Testis (tissue), 5 donors: Measurements from ENCODE around the gene PKIG. TPM values are rescaled to one million over a fixed set of nuclear protein-coding genes. Genes with fewer than 3 reads are reported as not detected.

Experiments used
- DNase-seq: peaks from one replicate; pipeline ENCODE4 v3.0.0-alpha.2; 2019
- H3K27ac ChIP-seq, 2 donors: fragments of 200-600 bp; sonication (generic); one replicate each; pipeline ENCODE4 v1.5.1; 2019
- H3K27me3 ChIP-seq: fragments of 200-600 bp; sonication (generic); one replicate; pipeline ENCODE4 v1.5.1; 2019
- H3K36me3 ChIP-seq: fragments of 200-600 bp; sonication (generic); one replicate; pipeline ENCODE4 v1.5.1; 2017; ENCODE audit warnings: low read depth; ENCODE audit errors: missing control alignments
- H3K4me1 ChIP-seq: fragments of 200-600 bp; sonication (generic); one replicate; pipeline ENCODE4 v1.5.1; 2019
- H3K4me3 ChIP-seq, 2 donors: fragments of 200-600 bp; sonication (generic); one replicate each; pipeline ENCODE4 v1.5.1; 2017 to 2019
- H3K9me3 ChIP-seq: fragments of 200-600 bp; sonication (generic); one replicate; pipeline ENCODE4 v1.5.1; 2017
- CTCF ChIP-seq, 3 experiments: fragments of 450-650 bp in 2 of 3; fragments of 200-600 bp in 1 of 3; sonication (generic) in 1 of 3; IDR thresholded peaks; one replicate each; pipeline ENCODE4 v1.5.1; 2016 to 2019; ENCODE audit warnings: antibody characterized with exemption in 3 of 3, mild to moderate bottlenecking in 2 of 3, moderate library complexity in 1 of 3
- POLR2A ChIP-seq: fragments of 450-650 bp; IDR thresholded peaks from one replicate; pipeline ENCODE4 v1.6.1; 2017; ENCODE audit warnings: antibody characterized with exemption, mild to moderate bottlenecking, moderate library complexity
- WGBS, 2 donors: methylation state at CpG; one replicate each; pipeline ENCODE4 v1.1.5; 2018; 5-methylcytosine and 5-hydroxymethylcytosine counted together
- intact Hi-C: fragments of 100-400 bp; cut with DNase I; formaldehyde crosslinking; loops from one replicate; pipeline ENCODE4 v1.15.1; 2023; ENCODE audit warnings: low total_unique reads
- long read RNA-seq, 2 donors: transcript quantifications; one replicate each; lab custom pipeline, GENCODE V29; 2026
- polyA plus RNA-seq: library from polyadenylated mRNA; stranded (reverse); fragments of 350-450 nt; fragmentation: Illumina TruSeq; extraction: RNeasy Lipid Tissue Mini Kit (QIAGEN cat#74804); gene quantifications from one replicate; pipeline ENCODE4 v1.2.3, GENCODE V29; 2014; ENCODE audit warnings: low read depth, low replicate concordance; ENCODE audit not compliant: insufficient read depth
- total RNA-seq, 2 donors: library from RNA; depleted of rRNA; stranded (reverse); fragments of >200 nt; gene quantifications; one replicate each; pipeline ENCODE4 v1.2.3, GENCODE V29; 2016

PKIG gene
- 10 to 100 TPM; 66.6 to 70.4 TPM for total RNA-seq
- polyA plus RNA-seq: 180 TPM
- long read RNA-seq, donor 1, transcript PKIG-207 (4 exons, 1,191 nt): major isoform, 33 of 46 reads
- long read RNA-seq, donor 1, partial matches to known transcripts: 9 of 46 reads
- long read RNA-seq, donor 1, other reads (novel, unspliced or antisense): 0 of 46 reads
- long read RNA-seq, donor 2, transcript PKIG-207 (4 exons, 1,191 nt): major isoform, 20 of 24 reads
- long read RNA-seq, donor 2, partial matches to known transcripts: 0 of 24 reads
- long read RNA-seq, donor 2, other reads (novel, unspliced or antisense): 0 of 24 reads

DNA sequence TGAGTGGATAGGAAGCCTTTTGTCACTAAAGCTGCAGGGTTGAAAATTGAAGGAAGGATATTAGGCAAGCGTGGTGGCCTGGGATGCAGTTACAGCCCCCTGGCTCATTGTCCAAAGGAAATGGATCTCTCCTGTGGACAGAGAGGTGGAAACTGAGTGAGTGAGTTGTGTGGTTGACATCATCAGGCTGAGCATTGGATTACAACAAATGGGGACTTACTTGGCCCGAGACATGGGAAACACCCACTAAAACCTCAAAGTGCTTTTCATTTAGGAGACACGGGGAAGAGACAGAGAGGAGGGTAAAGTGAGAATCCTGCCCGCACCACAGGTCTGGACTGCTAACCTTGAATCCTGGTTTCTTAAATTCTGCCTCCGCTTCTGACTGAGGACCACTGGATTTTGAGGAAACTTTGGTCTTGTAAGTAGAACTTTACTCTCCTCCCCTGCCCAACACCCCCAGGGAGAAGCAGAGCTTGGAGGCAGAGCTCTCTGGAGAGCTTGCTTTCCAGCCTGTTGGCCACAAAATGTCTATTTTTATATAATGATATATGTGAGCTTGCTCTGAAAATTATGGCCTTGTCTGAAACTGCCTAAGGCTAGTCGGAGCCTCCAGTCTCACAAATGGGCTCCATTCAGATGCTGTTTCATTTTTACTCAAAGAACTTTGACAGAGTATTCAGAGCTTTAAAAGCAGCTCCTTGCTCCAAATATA is at the start of gene PKIG:
TSS of gene PKIG (plus strand) at position 269 of the 715 bp plus-strand sequence. CDS start 31,978 bp downstream, outside the sequence.
- H3K4me3 ChIP-seq: peak within 1 kb of the TSS in 1 of 2 donors; percentile 0
- intact Hi-C loops: no loop called here
- H3K4me1 ChIP-seq: peaks cover 6% of the 10 kb centered on the region
- TF ChIP-seq CTCF (IDR thresholded peaks at IDR 0.05): no peak
- TF ChIP-seq POLR2A: no peak
- H3K36me3 ChIP-seq: no peaks in the 10 kb centered on the region
- H3K27ac ChIP-seq: peak within 1 kb of the TSS; percentile 29 to 72
- 33 to 45% methylated on average over 6 of the region's 6 CpGs for WGBS, 2 donors
- no peak for DNase-seq
- no peaks in the 10 kb centered on the region for H3K9me3 ChIP-seq
- H3K27me3 ChIP-seq: no peaks in the 10 kb centered on the region

DNA sequence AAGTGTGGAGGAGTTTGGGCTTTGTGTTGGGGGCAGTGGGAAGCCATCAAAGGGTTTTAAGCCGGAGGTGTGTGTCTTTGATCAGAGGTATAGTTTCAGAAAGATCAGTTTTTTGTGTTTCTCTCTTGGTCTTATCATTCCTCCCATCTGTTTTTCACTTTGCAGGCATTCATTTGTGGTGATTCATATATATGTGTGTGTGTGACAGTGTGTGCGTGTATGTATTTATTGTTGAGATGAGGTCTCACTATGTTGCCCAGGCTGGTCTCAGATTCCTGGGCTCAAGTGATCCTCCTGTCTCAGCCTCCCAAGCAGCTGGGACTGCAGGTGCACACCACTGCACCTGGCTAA is 49.4 kb upstream of the PKIG start:
- peak overlapping the region in 1 of 2 donors; percentile 50 for H3K27ac ChIP-seq
- intact Hi-C loops: loop anchor here (10.0 kb wide), 1 partner anchor 72 kb away; no protein-coding TSS in a partner anchor

GRCh38 chr20:44533928-44534327 is 48.5 kb upstream of the PKIG start:
- H3K4me3 ChIP-seq: no peak overlapping the region
- H3K36me3 ChIP-seq: no peaks in the 10 kb centered on the region
- no peak overlapping the region for H3K27ac ChIP-seq
- intact Hi-C loops: loop anchor here (10.0 kb wide), 1 partner anchor 71 kb away; no protein-coding TSS in a partner anchor
- no peaks in the 10 kb centered on the region for H3K27me3 ChIP-seq
- TF ChIP-seq CTCF (IDR thresholded peaks at IDR 0.05) (no peak), POLR2A (no peak)
- H3K4me1 ChIP-seq: no peaks in the 10 kb centered on the region
- WGBS, 2 donors: 57 to 63% methylated on average over 4 of the region's 4 CpGs
- H3K9me3 ChIP-seq: no peaks in the 10 kb centered on the region
- no peak for DNase-seq

More for the DNA sequence above, 49.4 kb upstream of the PKIG start:
- Histone ChIP-seq H3K4me1 (no peaks in the 10 kb centered on the region), H3K36me3 (no peaks in the 10 kb centered on the region), H3K4me3 (no peak overlapping the region), H3K9me3 (no peaks in the 10 kb centered on the region), H3K27me3 (no peaks in the 10 kb centered on the region)
- whole genome bisulfite sequencing, 2 donors: 57 to 61% methylated on average over 2 of the region's 2 CpGs
- no peak for DNase-seq
- TF ChIP-seq POLR2A: no peak
- TF ChIP-seq CTCF (IDR thresholded peaks at IDR 0.05): no peak

GRCh38 chr20:44536175-44536574 is 46.2 kb upstream of the PKIG start:
- Histone ChIP-seq H3K9me3 (no peaks in the 10 kb centered on the region), H3K4me1 (no peaks in the 10 kb centered on the region), H3K27me3 (no peaks in the 10 kb centered on the region), H3K27ac (no peak overlapping the region), H3K36me3 (no peaks in the 10 kb centered on the region), H3K4me3 (no peak overlapping the region)
- intact Hi-C loops: loop anchor here (10.0 kb wide), 1 partner anchor 69 kb away; no protein-coding TSS in a partner anchor
- WGBS, 2 donors: 90 to 91% methylated on average over 3 of the region's 3 CpGs
- no peak for DNase-seq
- no peak for TF ChIP-seq POLR2A
- TF ChIP-seq CTCF (IDR thresholded peaks at IDR 0.05): no peak
